MM.1S (cell line): Measurements from ENCODE around the gene C14orf119.

Source experiments
- DNase-seq: peaks from one replicate; pipeline ENCODE4 v3.0.0-alpha.2; 2015
- H2AFZ ChIP-seq: fragments of 300-600 bp; sonication (generic); 2 replicates; pipeline ENCODE4 v1.6.0; 2016; ENCODE audit warnings: antibody characterized with exemption, low read length
- H3F3A ChIP-seq: fragments of 300-600 bp; sonication (generic); 2 replicates; pipeline ENCODE4 v1.6.1; 2016; ENCODE audit warnings: mild to moderate bottlenecking, antibody characterized with exemption, low read length, moderate library complexity, mixed read lengths; ENCODE audit not compliant: insufficient read depth
- H3K27ac ChIP-seq: fragments of 300-600 bp; sonication (generic); 2 replicates; pipeline ENCODE4 v1.5.1; 2016; ENCODE audit warnings: mild to moderate bottlenecking, low read length
- H3K27me3 ChIP-seq: fragments of 300-600 bp; sonication (generic); replicated peaks from 2 replicates; pipeline ENCODE4 v1.6.0; 2016; ENCODE audit warnings: low read length; ENCODE audit not compliant: insufficient read depth
- H3K36me3 ChIP-seq: fragments of 300-600 bp; sonication (generic); replicated peaks from 2 replicates; pipeline ENCODE4 v1.6.1; 2016; ENCODE audit warnings: mild to moderate bottlenecking, low read length, mixed read lengths; ENCODE audit not compliant: insufficient read depth
- H3K4me1 ChIP-seq: fragments of 300-600 bp; sonication (generic); 2 replicates; pipeline ENCODE4 v1.6.1; 2016; ENCODE audit warnings: low read length, mixed read lengths
- H3K4me2 ChIP-seq: fragments of 300-600 bp; sonication (generic); 2 replicates; pipeline ENCODE4 v1.6.0; 2016; ENCODE audit warnings: low read depth, low read length
- H3K4me3 ChIP-seq: fragments of 300-600 bp; sonication (generic); 2 replicates; pipeline ENCODE4 v1.5.1; 2016; ENCODE audit warnings: low read length, mixed read lengths
- H3K79me2 ChIP-seq: fragments of 300-600 bp; sonication (generic); 2 replicates; pipeline ENCODE4 v1.6.1; 2016; ENCODE audit warnings: mixed run types, low read length, mixed read lengths
- H3K9ac ChIP-seq: fragments of 300-600 bp; sonication (generic); 2 replicates; pipeline ENCODE4 v1.6.1; 2016; ENCODE audit warnings: low read length, mixed read lengths
- H3K9me2 ChIP-seq: fragments of 300-600 bp; sonication (generic); replicated peaks from 2 replicates; pipeline ENCODE4 v1.6.1; 2016; ENCODE audit warnings: mild to moderate bottlenecking, low read length, mixed read lengths; ENCODE audit not compliant: insufficient read depth
- H3K9me3 ChIP-seq: fragments of 300-600 bp; sonication (generic); replicated peaks from 2 replicates; pipeline ENCODE4 v1.6.1; 2016; ENCODE audit warnings: mild to moderate bottlenecking, low read length, mixed read lengths; ENCODE audit not compliant: insufficient read depth
- H4K20me1 ChIP-seq: fragments of 300-600 bp; sonication (generic); 2 replicates; pipeline ENCODE4 v1.6.1; 2016; ENCODE audit warnings: mild to moderate bottlenecking, low read length, moderate library complexity, mixed read lengths; ENCODE audit not compliant: insufficient read depth
- CTCF ChIP-seq: fragments of 300-600 bp; sonication (generic); IDR thresholded peaks from 2 replicates; pipeline ENCODE4 v1.5.1; 2016; ENCODE audit warnings: antibody characterized with exemption, low read length, mixed read lengths
- EZH2 ChIP-seq: fragments of 300-600 bp; sonication (generic); optimal IDR thresholded peaks from 2 replicates; pipeline ENCODE3; 2017; ENCODE audit warnings: low read depth, mild to moderate bottlenecking, antibody characterized with exemption, low read length, mixed read lengths
- EZH2phosphoT487 ChIP-seq: fragments of 300-600 bp; sonication (generic); IDR thresholded peaks from 2 replicates; pipeline ENCODE4 v1.6.1; 2018; ENCODE audit warnings: antibody characterized with exemption, low read length

Gene C14orf119

GRCh38 chr14:23125011-23125410 is 29.7 kb downstream of the C14orf119 start:
- Histone ChIP-seq H3K9ac (no peak overlapping the region), H3K9me2 (no peaks in the 10 kb centered on the region), H3K9me3 (no peaks in the 10 kb centered on the region), H3K36me3 (no peaks in the 10 kb centered on the region), H3K27me3 (no peaks in the 10 kb centered on the region), H3K79me2 (no peaks in the 10 kb centered on the region), H3K4me2 (no peak overlapping the region), H3K4me3 (no peak overlapping the region), H3K4me1 (peaks cover 11% of the 10 kb centered on the region), H3K27ac (no peak overlapping the region), H2AFZ (no peak overlapping the region), H3F3A (peaks cover 5% of the 10 kb centered on the region; the same call in 1 of the 2 replicates), H4K20me1 (no peaks in the 10 kb centered on the region)
- no peak for TF ChIP-seq EZH2
- no peak for TF ChIP-seq CTCF
- TF ChIP-seq EZH2phosphoT487: no peak
- no peak for DNase-seq

GRCh38 chr14:23125933-23126524 is 30.7 kb downstream of the C14orf119 start:
- no peak for DNase-seq
- H3K9ac ChIP-seq: no peak overlapping the region
- no peak overlapping the region for H3K4me3 ChIP-seq
- H4K20me1 ChIP-seq: no peaks in the 10 kb centered on the region
- TF ChIP-seq CTCF (no peak), EZH2phosphoT487 (no peak), EZH2 (no peak)
- no peak overlapping the region for H3K27ac ChIP-seq
- H3K4me1 ChIP-seq: peaks cover 10% of the 10 kb centered on the region
- H3K36me3 ChIP-seq: no peaks in the 10 kb centered on the region
- H3K79me2 ChIP-seq: no peaks in the 10 kb centered on the region
- H3K27me3 ChIP-seq: no peaks in the 10 kb centered on the region
- H3K9me2 ChIP-seq: no peaks in the 10 kb centered on the region
- H3K9me3 ChIP-seq: no peaks in the 10 kb centered on the region
- H3K4me2 ChIP-seq: no peak overlapping the region
- peaks cover 4% of the 10 kb centered on the region; the same call in 1 of the 2 replicates for H3F3A ChIP-seq
- no peak overlapping the region for H2AFZ ChIP-seq

- no peak overlapping the region for H2AFZ ChIP-seq
- TF ChIP-seq EZH2phosphoT487 (no peak), EZH2 (no peak), CTCF (no peak)
- H3K27me3 ChIP-seq: no peaks in the 10 kb centered on the region
- H3F3A ChIP-seq: no peaks in the 10 kb centered on the region
- H3K36me3 ChIP-seq: no peaks in the 10 kb centered on the region
- H3K4me1 ChIP-seq: peaks cover 3% of the 10 kb centered on the region; the same call in 1 of the 2 replicates
- H3K9me3 ChIP-seq: no peaks in the 10 kb centered on the region
- no peaks in the 10 kb centered on the region for H3K79me2 ChIP-seq
- DNase-seq: no peak
- H3K27ac ChIP-seq: no peak overlapping the region
- H3K9ac ChIP-seq: no peak overlapping the region
- H3K9me2 ChIP-seq: no peaks in the 10 kb centered on the region
- no peaks in the 10 kb centered on the region for H4K20me1 ChIP-seq
- no peak overlapping the region for H3K4me3 ChIP-seq
- no peak overlapping the region for H3K4me2 ChIP-seq
Observed at GRCh38 chr14:23126548-23127278, 31.4 kb downstream of the C14orf119 start.
